ENCODE results near the gene EIF4A3.

GRCh38 chr17:80173916-80174315 is 27.0 kb upstream of the EIF4A3 start:
- TF ChIP-seq CUX1 (IDR thresholded peaks at IDR 0.05; ENCODE audit: insufficient replicate concordance, low read depth, low read length) (no peak), EP300 (IDR thresholded peaks at IDR 0.05; ENCODE audit: borderline replicate concordance in 1 of 2, control insufficient read depth in 1 of 2, low read depth in 2 of 2, low read length in 2 of 2) (no peak), CTCF (IDR thresholded peaks at IDR 0.05 in 2 of 3, conservative IDR thresholded peaks at IDR 0.05 in 1 of 3; ENCODE audit: control insufficient read depth in 2 of 3, extremely low read depth in 1 of 3, insufficient read depth in 1 of 3, low read depth in 3 of 3, low read length in 3 of 3) (no peak), FOXM1 (IDR thresholded peaks at IDR 0.05; ENCODE audit: low read depth, low read length) (no peak), CHD1 (IDR thresholded peaks at IDR 0.05; ENCODE audit: low read depth, low read length) (no peak), RAD51 (IDR thresholded peaks at IDR 0.05) (no peak), POLR2A (IDR thresholded peaks at IDR 0.05; ENCODE audit: low read depth, low read length) (no peak), USF2 (IDR thresholded peaks at IDR 0.05; ENCODE audit: borderline replicate concordance, low read depth, low read length) (no peak), POLR2AphosphoS5 (IDR thresholded peaks at IDR 0.05; ENCODE audit: low read length) (no peak), EGR1 (IDR thresholded peaks at IDR 0.05; ENCODE audit: borderline replicate concordance in 1 of 2, low read depth in 2 of 2, low read length in 2 of 2) (no peak), NFIC (IDR thresholded peaks at IDR 0.05; ENCODE audit: low read depth, low read length) (no peak), JUNB (IDR thresholded peaks at IDR 0.05) (no peak), RCOR1 (conservative IDR thresholded peaks at IDR 0.05; ENCODE audit: low read depth, low read length) (no peak), SP1 (IDR thresholded peaks at IDR 0.05; ENCODE audit: low read depth, low read length) (no peak)
